Putamen (tissue), 1 donor: ENCODE results near the gene BRSK2.

ENCODE experiments used
- DNase-seq: peaks from one replicate; pipeline ENCODE4 v3.0.0-alpha.2; 2016; ENCODE audit warnings: low spot score

Gene BRSK2

GRCh38 chr11:1453611-1454034 is 63.9 kb downstream of the BRSK2 start:
- no peak for DNase-seq

GRCh38 chr11:1454576-1454975 is 64.8 kb downstream of the BRSK2 start:
- no peak for DNase-seq

- no peak for DNase-seq
These were observed 65.5 kb downstream of the BRSK2 start for GRCh38 chr11:1455032-1455762.

GRCh38 chr11:1455763-1456060 is 66.0 kb downstream of the BRSK2 start:
- DNase-seq = no peak

DNA sequence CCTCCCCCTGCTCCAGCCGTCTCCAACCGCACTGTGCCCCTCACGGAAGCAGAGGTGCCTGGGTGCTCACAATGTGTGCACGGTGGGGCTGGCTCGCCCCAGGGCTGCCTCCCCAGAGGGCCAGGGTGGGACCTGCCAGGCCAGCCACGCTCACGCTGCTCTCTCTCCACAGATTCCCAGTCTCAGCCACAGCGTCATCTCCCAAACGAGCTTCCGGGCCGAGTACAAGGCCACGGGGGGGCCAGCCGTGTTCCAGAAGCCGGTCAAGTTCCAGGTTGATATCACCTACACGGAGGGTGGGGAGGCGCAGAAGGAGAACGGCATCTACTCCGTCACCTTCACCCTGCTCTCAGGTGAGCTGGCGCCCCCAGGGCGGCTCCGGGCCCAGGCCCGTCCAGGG is 66.4 kb downstream of the BRSK2 start:
- no peak for DNase-seq

- no peak for DNase-seq
These were observed 67.0 kb downstream of the BRSK2 start for GRCh38 chr11:1456596-1457325.

DNA sequence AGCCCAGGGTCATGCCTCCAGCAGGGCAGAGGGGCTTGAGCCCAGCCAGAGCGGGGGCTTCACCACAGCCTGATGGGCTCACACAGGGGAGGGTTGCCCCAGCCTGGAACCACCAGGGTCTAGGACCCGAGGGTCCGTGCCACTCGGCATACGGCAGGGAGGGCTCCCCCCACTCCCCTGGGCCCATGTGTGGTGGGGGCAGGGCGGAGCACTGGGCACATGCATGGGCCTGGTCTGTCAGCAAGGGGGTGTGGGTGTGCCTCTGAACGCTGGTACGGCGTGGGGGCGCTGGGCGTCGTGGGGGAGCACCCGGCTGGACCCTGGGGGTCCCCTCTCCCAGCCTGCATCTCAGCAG is 67.6 kb downstream of the BRSK2 start:
- no peak for DNase-seq

- DNase-seq = no peak
These were observed 68.1 kb downstream of the BRSK2 start for GRCh38 chr11:1457856-1458255.

GRCh38 chr11:1458340-1459218 is 68.8 kb downstream of the BRSK2 start:
- DNase-seq = peak; percentile 25

DNA sequence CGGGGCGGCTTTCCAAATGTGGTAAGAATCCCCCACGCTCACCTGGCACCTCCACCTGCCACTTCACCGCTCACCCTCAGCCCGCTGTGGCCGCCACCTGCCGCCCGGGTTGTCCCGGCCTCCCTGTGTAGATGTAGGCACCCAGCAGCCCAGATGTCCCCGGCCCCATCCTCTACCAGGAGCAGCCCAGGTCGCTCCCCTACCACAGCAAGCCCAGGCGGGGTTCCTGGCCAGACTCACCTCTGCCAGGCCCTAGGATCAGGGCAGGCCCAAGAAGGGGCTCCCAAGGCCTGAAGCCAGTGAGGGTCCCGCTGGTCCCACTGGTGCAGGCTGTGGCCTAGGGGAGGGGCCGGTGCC is 69.5 kb downstream of the BRSK2 start:
- DNase-seq = no peak

DNA sequence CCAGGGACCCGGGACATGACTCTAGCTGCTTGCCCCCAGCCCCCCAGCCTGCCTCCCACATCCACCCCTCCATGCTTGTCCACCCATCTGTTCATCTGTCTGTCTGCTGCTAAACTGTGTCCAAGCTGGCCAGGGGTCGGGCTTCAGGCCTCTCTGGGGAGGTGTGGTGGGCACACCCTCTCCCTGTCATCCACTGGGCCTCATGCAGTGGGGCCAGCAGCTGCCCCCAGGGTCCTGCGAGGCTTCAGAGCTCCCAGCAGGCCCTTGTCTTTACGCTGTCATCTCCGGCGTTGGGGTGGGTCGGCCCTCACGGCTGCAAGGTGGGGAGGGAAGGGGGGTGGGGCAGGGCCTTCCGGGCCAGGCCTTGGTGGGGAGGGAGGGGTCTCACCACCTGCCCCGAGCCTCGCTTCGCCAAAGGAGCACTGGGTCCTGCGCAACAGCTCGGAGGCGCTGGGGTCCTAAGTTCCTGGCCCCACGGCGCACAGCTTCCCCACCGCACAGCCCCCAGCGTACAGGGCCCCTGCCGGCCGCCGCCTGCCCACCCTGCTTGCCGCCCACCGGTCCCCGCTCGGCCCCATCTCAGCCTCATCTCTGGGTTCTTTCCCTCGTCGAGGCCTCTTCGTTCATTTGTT is 70.1 kb downstream of the BRSK2 start:
- DNase-seq = no peak

- peak; percentile 68 for DNase-seq
These were observed 70.8 kb downstream of the BRSK2 start for GRCh38 chr11:1460396-1460985.

DNA sequence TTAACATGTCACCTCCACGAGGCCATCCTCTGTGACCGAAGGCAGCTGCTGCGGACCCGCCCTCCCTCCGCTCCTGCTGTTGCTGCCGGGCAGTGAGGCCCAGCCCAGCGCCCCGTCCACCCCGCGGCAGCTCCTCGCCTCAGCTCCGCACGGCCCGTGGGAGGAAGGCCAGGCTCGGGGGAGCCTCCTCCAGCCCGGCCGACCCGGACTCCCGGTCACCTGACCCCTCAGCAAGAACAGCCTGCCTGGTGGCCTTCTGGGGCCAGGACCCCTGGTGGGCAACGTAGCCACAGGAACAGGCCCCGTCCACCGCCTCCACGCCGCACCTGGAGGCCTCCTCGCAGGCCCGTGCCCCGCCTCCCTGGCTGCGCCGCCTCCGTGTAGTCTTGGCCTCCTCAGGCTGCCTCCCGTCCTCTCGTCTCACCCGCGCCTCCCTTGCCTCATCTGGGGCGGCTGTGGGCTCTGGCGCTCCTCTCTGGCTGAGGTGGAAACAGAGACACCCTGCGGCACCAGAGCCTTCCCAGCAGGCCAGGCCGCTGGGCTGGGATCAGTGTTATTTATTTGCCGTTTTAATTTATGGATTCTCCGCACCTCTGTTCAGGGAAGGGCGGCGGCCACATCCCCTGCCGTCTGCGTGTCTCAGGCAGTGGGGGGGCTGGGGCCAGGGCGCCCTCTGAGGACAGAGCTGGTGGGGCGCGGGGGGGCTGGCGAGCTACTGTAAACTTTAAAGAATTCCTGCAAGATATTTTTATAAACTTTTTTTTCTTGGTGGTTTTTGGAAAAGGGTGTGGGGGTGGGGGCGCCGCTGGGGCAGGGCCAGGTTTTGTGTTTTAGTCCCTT is 71.5 kb downstream of the BRSK2 start:
- DNase-seq = no peak

DNA sequence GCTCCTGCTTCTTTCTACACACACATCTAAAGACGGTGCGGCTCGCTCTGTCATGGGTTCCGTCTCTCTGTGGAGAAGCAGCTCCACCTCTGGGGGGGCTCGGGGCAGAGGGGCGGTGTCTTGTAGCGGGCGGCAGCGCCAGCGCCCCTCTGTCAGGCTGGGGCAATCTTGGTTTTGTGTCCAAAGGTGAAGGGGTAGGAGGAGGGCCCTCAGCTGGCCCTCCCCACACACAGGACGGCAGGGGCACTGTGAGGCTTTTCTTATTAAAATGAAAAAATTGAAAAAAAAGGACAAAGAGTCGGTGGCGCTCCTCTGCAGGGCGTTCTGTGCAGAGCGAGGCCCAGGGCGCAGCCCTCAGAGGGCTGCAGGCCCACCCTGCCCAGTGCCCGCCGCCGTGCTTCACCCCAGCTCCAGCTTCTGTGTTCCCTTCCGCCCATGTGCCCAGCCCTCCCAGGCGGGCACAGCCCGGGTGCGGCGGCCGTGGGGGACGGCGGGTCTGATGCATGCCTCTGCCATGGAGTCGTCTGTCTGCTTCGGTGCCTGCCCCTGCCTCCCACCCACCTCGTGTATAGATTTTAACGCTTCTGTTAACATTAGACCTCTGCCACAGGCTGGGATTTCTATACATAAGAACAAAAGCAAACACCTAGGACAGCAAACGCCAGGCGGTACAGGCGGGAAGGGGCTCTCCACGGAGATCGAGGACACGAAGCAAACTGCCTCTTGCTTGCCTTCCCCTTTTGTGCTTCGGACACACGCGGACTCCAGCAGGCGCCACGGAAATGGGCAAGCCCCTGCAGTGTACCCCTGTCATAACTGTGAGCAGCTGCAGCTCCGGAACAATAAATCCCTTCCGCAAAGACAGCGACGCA is 72.3 kb downstream of the BRSK2 start:
- no peak for DNase-seq

GRCh38 chr11:1462698-1462975 is 72.9 kb downstream of the BRSK2 start:
- no peak for DNase-seq

DNA sequence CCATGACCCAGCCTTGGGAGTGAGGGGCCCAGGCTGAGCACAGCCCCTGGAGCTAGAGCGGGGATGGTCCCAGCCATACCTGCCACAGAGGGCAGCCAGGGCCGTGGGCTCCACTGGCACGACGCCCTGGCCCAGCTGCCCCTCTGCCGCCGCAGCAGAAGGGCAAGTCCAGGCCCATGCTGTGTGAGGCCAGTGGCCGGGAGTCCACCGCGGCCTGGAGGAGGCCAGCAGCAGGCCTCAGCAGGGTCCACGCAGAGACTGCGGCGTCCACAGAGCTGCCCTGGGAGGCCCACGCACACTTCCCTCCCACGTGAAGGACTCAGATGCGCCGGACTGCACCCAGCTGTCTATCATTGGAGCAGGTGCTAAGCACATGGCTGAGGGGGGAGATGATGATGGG is 73.3 kb downstream of the BRSK2 start:
- DNase-seq = no peak

GRCh38 chr11:1466784-1467183 is 77.0 kb downstream of the BRSK2 start:
- no peak for DNase-seq

GRCh38 chr11:1467270-1467669 is 77.5 kb downstream of the BRSK2 start:
- no peak for DNase-seq

GRCh38 chr11:1468002-1468401 is 78.3 kb downstream of the BRSK2 start:
- DNase-seq = no peak

- DNase-seq = no peak
These were observed 78.8 kb downstream of the BRSK2 start for GRCh38 chr11:1468473-1469066.
